Hypothalamus (tissue), 51 donors: Measurements from ENCODE around the gene ZBTB8OS.
A peak's percentile ranks its signal among the peaks of the same experiment; 100 is the strongest.

Experiments
- DNase-seq, 51 donors: peaks; one replicate each; lab custom pipeline; 2025; lab: John Stamatoyannopoulos, UW

Gene ZBTB8OS

GRCh38 chr1:32612189-32612881 lies 38.0 kb downstream of the ZBTB8OS start:
- DNase-seq = peak; percentile 8 to 94 (median 80)

DNA sequence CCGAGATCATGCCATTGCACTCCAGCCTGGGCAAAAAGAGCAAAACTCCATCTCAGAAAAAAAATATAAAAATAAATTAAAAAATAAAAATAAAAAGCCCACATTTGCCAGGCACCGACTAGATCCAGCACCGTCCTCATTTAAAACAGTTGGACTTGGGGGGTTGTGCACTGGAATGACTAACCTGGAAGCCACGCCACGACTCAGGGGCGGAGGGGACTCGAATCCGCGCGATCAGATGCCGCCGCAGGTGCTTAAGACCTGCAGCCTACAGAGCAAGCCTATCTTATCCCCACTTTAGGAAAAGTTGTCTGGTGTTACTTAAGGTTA lies 38.5 kb downstream of the ZBTB8OS start:
- no peak for DNase-seq

- no peak for DNase-seq
Measured at GRCh38 chr1:32609180-32609579, 41.2 kb downstream of the ZBTB8OS start.

GRCh38 chr1:32606565-32607371 lies 43.6 kb downstream of the ZBTB8OS start:
- no peak for DNase-seq

DNA sequence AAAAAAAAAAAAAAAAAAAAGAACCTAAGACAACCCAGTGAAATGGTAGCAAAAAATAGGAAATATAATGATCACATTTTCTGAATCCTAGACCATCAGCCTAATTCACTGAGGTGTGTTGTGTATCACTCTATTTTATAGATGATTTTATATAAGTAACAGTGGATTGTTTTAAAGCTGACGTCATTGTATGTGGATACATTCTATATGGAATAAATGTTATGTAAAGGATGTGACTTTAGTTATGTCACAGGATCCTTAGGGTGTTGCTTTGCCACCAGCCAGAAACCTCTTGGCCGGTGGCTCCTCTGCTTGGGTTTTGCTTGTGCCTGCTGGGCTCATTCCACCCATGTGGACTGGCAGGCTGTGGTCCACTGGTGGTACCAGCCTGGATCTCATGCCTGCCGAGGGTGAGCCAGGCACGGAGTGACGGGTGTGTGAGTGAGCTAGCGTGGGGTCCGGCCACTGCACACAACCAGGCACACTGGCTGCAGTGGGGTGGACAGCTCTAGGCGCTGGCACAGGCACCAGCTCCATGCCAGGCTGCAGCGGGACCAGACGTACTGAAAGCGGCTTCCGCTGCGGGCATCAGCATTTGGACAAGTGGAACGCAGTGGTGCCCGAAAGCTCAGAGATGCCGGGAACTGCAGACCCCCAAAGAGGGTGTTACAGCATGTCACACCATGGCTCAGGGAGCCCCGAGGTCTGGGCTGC lies 44.5 kb downstream of the ZBTB8OS start:
- DNase-seq = no peak

DNA sequence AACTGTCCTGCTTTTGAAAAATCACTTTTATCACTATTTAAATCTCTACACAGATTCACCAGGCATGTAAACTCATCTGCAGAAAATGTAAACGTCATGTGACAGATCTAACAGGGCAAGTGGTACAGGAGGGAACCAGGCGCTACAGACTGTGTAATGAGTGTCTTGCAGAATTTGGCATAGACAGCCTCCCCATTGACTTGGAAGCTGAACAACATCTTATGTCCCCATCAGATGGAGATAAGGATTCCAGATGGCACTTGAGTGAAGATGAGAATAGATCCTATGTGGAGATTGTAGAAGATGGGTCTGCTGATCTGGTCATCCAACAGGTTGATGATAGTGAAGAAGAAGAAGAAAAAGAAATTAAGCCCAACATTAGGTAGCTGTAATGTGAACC lies 50.3 kb downstream of the ZBTB8OS start:
- DNase-seq = no peak

DNA sequence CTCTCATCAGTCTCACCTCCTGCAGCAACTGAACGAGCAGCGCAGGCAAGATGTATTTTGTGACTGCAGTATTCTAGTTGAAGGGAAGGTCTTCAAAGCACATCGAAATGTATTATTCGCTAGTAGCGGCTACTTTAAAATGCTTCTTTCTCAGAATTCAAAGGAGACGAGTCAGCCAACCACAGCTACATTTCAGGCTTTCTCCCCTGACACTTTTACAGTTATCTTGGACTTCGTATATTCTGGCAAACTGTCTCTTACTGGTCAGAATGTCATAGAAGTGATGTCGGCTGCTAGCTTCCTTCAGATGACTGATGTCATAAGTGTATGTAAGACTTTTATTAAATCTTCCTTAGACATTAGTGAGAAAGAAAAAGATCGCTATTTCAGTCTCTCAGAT lies 57.4 kb downstream of the ZBTB8OS start:
- DNase-seq = no peak

- DNase-seq = no peak
Measured at GRCh38 chr1:32580348-32581017, 69.9 kb downstream of the ZBTB8OS start.
